OCI-LY3 (cell line): ENCODE data around the gene FECH.
A peak's percentile ranks its signal among the peaks of the same experiment; 100 is the strongest.

Experiments
- H2AFZ ChIP-seq: fragments of 200-600, 300-600 bp; shearing (Covaris generic); 2 replicates; pipeline ENCODE4 v1.6.0; 2014; ENCODE audit warnings: antibody characterized with exemption, low read depth, low read length
- H3K27ac ChIP-seq: fragments of 200-600, 300-600 bp; sonication (generic); 2 replicates; pipeline ENCODE4 v1.5.1; 2014; ENCODE audit warnings: mild to moderate bottlenecking, low read length, moderate library complexity, mixed read lengths
- H3K27me3 ChIP-seq: fragments of 200-600, 300-600 bp; sonication (generic); 2 replicates; pipeline ENCODE4 v1.6.1; 2014; ENCODE audit warnings: low read depth, low read length, mixed read lengths
- H3K36me3 ChIP-seq: fragments of 200-600, 300-600 bp; sonication (generic); replicated peaks from 2 replicates; pipeline ENCODE3; 2014; ENCODE audit warnings: low read depth, low read length, mixed read lengths
- H3K4me1 ChIP-seq: fragments of 300-600, 200-600 bp; sonication (generic); 2 replicates; pipeline ENCODE4 v1.6.1; 2014; ENCODE audit warnings: low read length, mixed read lengths
- H3K4me2 ChIP-seq: fragments of 200-600, 300-600 bp; sonication (generic); 2 replicates; pipeline ENCODE4 v1.6.1; 2014; ENCODE audit warnings: low read length, mixed read lengths
- H3K4me3 ChIP-seq: fragments of 300-600, 200-600 bp; sonication (generic); 2 replicates; pipeline ENCODE4 v1.5.1; 2014; ENCODE audit warnings: antibody characterized with exemption, mild to moderate bottlenecking, low read length, moderate library complexity
- H3K79me2 ChIP-seq: fragments of 300-600, 200-600 bp; shearing (Covaris generic); 2 replicates; pipeline ENCODE4 v1.6.1; 2014; ENCODE audit warnings: mild to moderate bottlenecking, low read length, mixed read lengths
- H3K9ac ChIP-seq: fragments of 300-600, 200-600 bp; shearing (Covaris generic); 2 replicates; pipeline ENCODE4 v1.6.0; 2014; ENCODE audit warnings: mild to moderate bottlenecking, low read length, moderate library complexity
- H3K9me3 ChIP-seq: fragments of 200-600, 300-600 bp; shearing (Covaris generic); 2 replicates; pipeline ENCODE4 v1.6.1; 2014; ENCODE audit warnings: low read length, mixed read lengths; ENCODE audit not compliant: insufficient read depth
- H4K20me1 ChIP-seq: fragments of 200-600, 300-600 bp; sonication (generic); 2 replicates; pipeline ENCODE4 v1.6.1; 2016; ENCODE audit warnings: low read length, mixed read lengths; ENCODE audit not compliant: insufficient read depth
- CTCF ChIP-seq: fragments of 200-600, 300-600 bp; sonication (generic); IDR thresholded peaks from 2 replicates; pipeline ENCODE4 v1.5.1; 2014; ENCODE audit warnings: antibody characterized with exemption, low read length, low read depth
- EZH2phosphoT487 ChIP-seq: fragments of 200-600 bp; shearing (Covaris generic); IDR thresholded peaks from 2 replicates; pipeline ENCODE4 v1.6.1; 2018; ENCODE audit warnings: antibody characterized with exemption, mixed run types, low read depth

FECH gene

GRCh38 chr18:57547260-57547659, 39.2 kb downstream of the FECH start:
- Histone ChIP-seq H3K9me3 (no peaks in the 10 kb centered on the region), H3K36me3 (peaks cover 10% of the 10 kb centered on the region), H3K4me1 (peaks cover 15% of the 10 kb centered on the region), H3K9ac (no peak overlapping the region), H3K27ac (no peak overlapping the region), H3K4me3 (no peak overlapping the region), H3K27me3 (no peaks in the 10 kb centered on the region), H2AFZ (no peak overlapping the region), H4K20me1 (no peaks in the 10 kb centered on the region), H3K79me2 (no peaks in the 10 kb centered on the region), H3K4me2 (no peak overlapping the region)
- TF ChIP-seq CTCF = no peak
- TF ChIP-seq EZH2phosphoT487 = no peak

- peak overlapping the region; percentile 1; the same call in 1 of the 2 replicates for H3K27ac ChIP-seq
- no peaks in the 10 kb centered on the region for H3K79me2 ChIP-seq
- peaks cover 3% of the 10 kb centered on the region for H3K36me3 ChIP-seq
- H3K9me3 ChIP-seq = no peaks in the 10 kb centered on the region
- H2AFZ ChIP-seq = no peak overlapping the region
- peak overlapping the region; percentile 65 for H3K4me2 ChIP-seq
- peaks cover 15% of the 10 kb centered on the region for H3K4me1 ChIP-seq
- no peak overlapping the region for H3K9ac ChIP-seq
- H3K4me3 ChIP-seq = peak overlapping the region; percentile 46
- H3K27me3 ChIP-seq = no peaks in the 10 kb centered on the region
- TF ChIP-seq CTCF (no peak; the same call in 1 of the 2 replicates), EZH2phosphoT487 (no peak)
- H4K20me1 ChIP-seq = no peaks in the 10 kb centered on the region
Observed at GRCh38 chr18:57544936-57545660, 41.4 kb downstream of the FECH start.

- Histone ChIP-seq H3K36me3 (no peaks in the 10 kb centered on the region), H3K4me1 (peaks cover 15% of the 10 kb centered on the region), H4K20me1 (no peaks in the 10 kb centered on the region), H3K27ac (no peak overlapping the region), H3K27me3 (no peaks in the 10 kb centered on the region), H3K79me2 (no peaks in the 10 kb centered on the region), H3K9ac (no peak overlapping the region), H2AFZ (no peak overlapping the region), H3K4me3 (no peak overlapping the region), H3K9me3 (no peaks in the 10 kb centered on the region), H3K4me2 (no peak overlapping the region)
- TF ChIP-seq EZH2phosphoT487 (no peak), CTCF (no peak)
Observed at GRCh38 chr18:57543560-57543959, 42.9 kb downstream of the FECH start.

GRCh38 chr18:57542812-57543427, 43.6 kb downstream of the FECH start:
- no peaks in the 10 kb centered on the region for H3K79me2 ChIP-seq
- H2AFZ ChIP-seq = no peak overlapping the region
- H3K4me2 ChIP-seq = no peak overlapping the region
- peaks cover 15% of the 10 kb centered on the region for H3K4me1 ChIP-seq
- no peaks in the 10 kb centered on the region for H3K9me3 ChIP-seq
- H3K27me3 ChIP-seq = no peaks in the 10 kb centered on the region
- H4K20me1 ChIP-seq = no peaks in the 10 kb centered on the region
- H3K27ac ChIP-seq = no peak overlapping the region
- H3K4me3 ChIP-seq = no peak overlapping the region
- H3K36me3 ChIP-seq = no peaks in the 10 kb centered on the region
- no peak for TF ChIP-seq CTCF
- TF ChIP-seq EZH2phosphoT487 = no peak
- no peak overlapping the region for H3K9ac ChIP-seq
